ENCODE measurements around the gene QSOX1.

QSOX1 gene

DNA sequence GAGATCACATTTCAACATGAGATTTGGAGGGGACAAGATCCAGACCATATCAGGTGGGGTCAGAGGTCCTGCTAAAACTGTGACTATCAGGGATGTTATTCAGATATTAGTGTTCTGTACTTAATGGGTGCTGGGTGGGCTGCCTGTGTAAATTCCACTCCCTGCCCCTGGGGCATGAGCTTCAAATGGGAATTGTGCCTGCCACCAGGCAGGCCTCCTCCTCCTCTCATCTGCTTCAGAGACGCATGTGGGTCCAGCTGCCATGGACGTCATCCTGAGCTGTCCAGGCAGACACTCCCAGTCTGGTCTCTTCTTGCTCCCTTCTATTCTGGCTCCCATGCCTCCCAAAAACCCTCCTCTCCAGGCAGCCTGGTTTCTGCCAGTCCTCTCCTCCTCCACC lies 10.4 kb downstream of the QSOX1 start:
- peaks cover 18% of the 10 kb centered on the region for H3K4me1 Mint-ChIP-seq
- peaks cover 3% of the 10 kb centered on the region for H3K27me3 Mint-ChIP-seq (ENCODE audit: low read depth)
- TF ChIP-seq, protein P1, sequence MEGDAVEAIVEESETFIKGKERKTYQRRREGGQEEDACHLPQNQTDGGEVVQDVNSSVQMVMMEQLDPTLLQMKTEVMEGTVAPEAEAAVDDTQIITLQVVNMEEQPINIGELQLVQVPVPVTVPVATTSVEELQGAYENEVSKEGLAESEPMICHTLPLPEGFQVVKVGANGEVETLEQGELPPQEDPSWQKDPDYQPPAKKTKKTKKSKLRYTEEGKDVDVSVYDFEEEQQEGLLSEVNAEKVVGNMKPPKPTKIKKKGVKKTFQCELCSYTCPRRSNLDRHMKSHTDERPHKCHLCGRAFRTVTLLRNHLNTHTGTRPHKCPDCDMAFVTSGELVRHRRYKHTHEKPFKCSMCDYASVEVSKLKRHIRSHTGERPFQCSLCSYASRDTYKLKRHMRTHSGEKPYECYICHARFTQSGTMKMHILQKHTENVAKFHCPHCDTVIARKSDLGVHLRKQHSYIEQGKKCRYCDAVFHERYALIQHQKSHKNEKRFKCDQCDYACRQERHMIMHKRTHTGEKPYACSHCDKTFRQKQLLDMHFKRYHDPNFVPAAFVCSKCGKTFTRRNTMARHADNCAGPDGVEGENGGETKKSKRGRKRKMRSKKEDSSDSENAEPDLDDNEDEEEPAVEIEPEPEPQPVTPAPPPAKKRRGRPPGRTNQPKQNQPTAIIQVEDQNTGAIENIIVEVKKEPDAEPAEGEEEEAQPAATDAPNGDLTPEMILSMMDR (IDR thresholded peaks at IDR 0.05; ENCODE audit: unreplicated experiment in 3 of 3), result no peak
- no peaks in the 10 kb centered on the region for H3K9me3 Mint-ChIP-seq
- peaks cover 3% of the 10 kb centered on the region for H3K36me3 Mint-ChIP-seq (ENCODE audit: low read depth)
- H3K4me3 Mint-ChIP-seq, result no peak overlapping the region
- no peak overlapping the region for H3K27ac Mint-ChIP-seq

DNA sequence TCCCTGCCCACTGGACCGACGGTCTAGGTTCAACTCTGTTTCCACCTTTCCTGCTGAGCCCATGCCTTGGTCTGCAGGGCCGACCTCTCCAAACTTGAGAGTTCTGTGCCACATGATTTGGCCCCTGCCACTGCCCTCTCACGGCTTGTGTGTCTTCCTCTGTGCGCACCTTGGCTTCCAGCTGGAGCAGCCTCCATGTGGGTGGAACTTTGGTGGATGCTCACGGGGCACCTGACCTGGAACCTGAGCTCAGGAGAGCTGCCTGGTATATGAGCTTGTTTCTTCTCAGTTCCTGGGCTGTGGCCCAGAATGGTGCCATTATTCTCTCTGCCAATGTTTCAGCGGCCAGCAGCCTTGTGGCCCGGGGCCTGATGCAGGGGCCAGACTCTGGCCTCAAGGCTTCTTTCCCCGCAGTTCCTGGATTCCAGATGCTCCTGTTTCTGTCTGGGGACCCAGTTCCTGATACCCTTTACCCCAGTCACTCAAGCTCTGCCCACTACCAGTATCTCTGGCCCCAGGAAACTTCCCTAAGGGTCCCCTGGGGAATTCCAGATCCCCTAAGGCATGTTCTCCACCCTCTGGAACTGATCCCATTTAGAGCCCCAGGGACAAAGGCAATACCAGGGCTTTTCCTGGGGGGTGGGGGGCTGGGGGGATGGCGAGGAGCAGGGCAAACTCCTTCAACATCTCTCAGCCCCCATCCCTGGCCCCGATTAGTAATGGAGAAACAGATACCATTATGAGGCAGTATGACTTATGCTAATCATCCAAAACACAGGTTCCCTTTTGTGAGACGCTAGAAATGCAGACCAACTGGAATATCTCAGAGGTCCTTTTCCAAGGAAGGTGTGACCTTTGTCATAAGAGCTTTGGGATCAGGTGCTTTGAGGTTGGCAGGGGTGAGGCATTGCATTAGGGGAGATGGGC lies 11.1 kb downstream of the QSOX1 start:
- no peaks in the 10 kb centered on the region for H3K9me3 Mint-ChIP-seq
- peaks cover 18% of the 10 kb centered on the region for H3K4me1 Mint-ChIP-seq
- H3K27me3 Mint-ChIP-seq (ENCODE audit: low read depth), result peaks cover 3% of the 10 kb centered on the region
- TF ChIP-seq, protein P1 (IDR thresholded peaks at IDR 0.05; ENCODE audit: unreplicated experiment in 3 of 3), result no peak
- H3K36me3 Mint-ChIP-seq (ENCODE audit: low read depth), result peaks cover 3% of the 10 kb centered on the region
- H3K4me3 Mint-ChIP-seq, result no peak overlapping the region
- no peak overlapping the region for H3K27ac Mint-ChIP-seq

DNA sequence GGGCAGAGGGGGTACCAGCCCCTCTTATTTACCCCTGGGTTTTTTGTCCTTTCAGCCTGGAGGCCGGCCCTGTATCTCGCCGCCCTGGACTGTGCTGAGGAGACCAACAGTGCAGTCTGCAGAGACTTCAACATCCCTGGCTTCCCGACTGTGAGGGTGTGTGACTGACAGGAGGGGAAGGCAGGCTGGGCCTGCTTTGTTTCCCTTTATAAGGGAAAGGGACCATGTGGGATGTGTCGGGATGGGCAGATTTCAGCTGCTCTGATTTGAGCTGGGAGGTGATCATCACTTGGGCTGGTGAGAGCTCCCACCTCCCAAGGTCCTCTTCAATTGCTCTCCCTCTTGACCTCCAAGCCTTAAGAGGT lies 11.7 kb downstream of the QSOX1 start:
- H3K27ac Mint-ChIP-seq, result no peak overlapping the region
- H3K9me3 Mint-ChIP-seq, result no peaks in the 10 kb centered on the region
- peaks cover 3% of the 10 kb centered on the region for H3K27me3 Mint-ChIP-seq (ENCODE audit: low read depth)
- TF ChIP-seq, protein P1 (IDR thresholded peaks at IDR 0.05; ENCODE audit: unreplicated experiment in 3 of 3), result no peak
- peaks cover 18% of the 10 kb centered on the region for H3K4me1 Mint-ChIP-seq
- peaks cover 3% of the 10 kb centered on the region for H3K36me3 Mint-ChIP-seq (ENCODE audit: low read depth)
- no peak overlapping the region for H3K4me3 Mint-ChIP-seq

DNA sequence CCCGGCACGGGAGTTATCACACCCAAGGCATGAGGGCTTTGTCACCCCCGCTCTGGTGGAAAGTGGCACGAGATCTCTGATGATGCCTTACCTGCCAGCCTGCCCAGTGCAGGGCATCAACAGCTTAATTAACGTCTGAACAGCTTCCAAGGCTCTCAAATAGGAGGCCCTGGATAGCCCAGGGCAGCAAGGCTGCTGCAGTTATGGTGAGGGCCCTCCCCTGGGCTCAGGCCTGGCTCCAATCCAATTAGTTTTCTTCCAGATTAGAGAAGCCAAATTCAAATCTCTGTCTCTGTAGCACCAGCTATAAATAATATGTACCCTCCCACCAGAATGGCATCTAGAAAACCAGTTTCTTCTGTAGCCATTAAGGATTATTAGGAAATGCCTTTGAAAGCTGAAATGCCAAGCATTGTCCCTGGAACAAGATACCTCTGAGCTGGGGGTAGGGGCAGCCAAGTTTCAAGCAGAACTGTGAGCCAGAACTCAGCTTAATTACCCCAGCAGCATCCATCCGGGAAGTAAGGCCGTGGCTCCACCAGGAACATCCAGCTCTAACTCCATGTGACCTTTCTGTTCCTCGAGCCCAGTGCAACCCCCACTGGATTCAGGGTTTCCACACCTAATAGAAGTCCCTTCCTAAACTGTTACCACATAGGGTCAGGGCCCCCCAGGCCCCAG lies 12.5 kb downstream of the QSOX1 start:
- Mint-ChIP-seq H3K36me3 (ENCODE audit: low read depth) (peaks cover 3% of the 10 kb centered on the region), H3K9me3 (no peaks in the 10 kb centered on the region), H3K4me3 (no peak overlapping the region), H3K27ac (peak overlapping the region in 1 of 3 experiments; percentile 15), H3K27me3 (ENCODE audit: low read depth) (peaks cover 3% of the 10 kb centered on the region), H3K4me1 (peaks cover 18% of the 10 kb centered on the region)
- TF ChIP-seq, protein P1 (IDR thresholded peaks at IDR 0.05; ENCODE audit: unreplicated experiment in 3 of 3), result no peak

DNA sequence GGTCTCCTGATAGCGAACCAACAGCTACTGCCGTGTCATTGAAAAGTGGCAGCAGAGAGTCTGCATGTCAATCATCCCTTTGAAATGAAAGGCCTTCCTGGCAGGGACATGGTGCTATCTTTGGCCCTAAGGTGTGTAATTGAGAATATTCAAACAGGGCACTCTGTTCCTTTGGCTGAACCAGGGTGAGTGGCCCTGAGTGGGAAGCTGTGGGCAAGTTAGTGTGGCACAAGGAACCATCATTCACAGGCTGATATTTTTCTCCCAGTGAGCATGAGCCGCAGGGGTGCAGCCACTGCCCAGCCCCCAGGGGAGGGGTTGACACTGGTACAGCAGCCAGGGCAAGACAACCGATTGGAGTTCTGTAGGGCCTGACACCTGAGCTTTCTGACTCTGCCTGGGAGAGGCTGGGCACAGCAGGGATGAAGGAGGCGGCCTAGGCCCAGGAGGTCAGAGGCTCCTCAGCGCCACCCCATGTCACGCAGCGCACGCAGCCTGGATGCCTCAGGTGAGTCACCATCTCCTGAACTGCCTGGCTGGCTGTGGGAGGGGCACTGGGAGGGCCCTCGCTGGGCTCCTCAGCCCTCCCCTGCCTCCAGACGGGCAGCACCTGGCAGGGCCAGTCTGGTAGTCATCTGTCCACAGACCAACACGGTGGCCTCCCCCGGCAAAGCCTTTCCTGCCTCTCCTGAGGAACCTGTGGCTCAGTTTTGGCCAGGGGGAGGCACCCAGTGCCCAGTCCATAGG lies 13.2 kb downstream of the QSOX1 start:
- H3K4me3 Mint-ChIP-seq, result no peak overlapping the region
- H3K9me3 Mint-ChIP-seq, result no peaks in the 10 kb centered on the region
- peaks cover 18% of the 10 kb centered on the region for H3K4me1 Mint-ChIP-seq
- no peak overlapping the region for H3K27ac Mint-ChIP-seq
- TF ChIP-seq, protein P1 (IDR thresholded peaks at IDR 0.05; ENCODE audit: unreplicated experiment in 3 of 3), result no peak
- H3K36me3 Mint-ChIP-seq (ENCODE audit: low read depth), result peaks cover 3% of the 10 kb centered on the region
- H3K27me3 Mint-ChIP-seq (ENCODE audit: low read depth), result peaks cover 3% of the 10 kb centered on the region
